HepG2 (cell line): ENCODE measurements around the gene RAB40C. TPM values are rescaled to one million over a fixed set of nuclear protein-coding genes. Genes with fewer than 3 reads are reported as not detected.

Source experiments
- ERF ChIP-seq: IDR thresholded peaks from 2 replicates; pipeline ENCODE4 v1.6.1; 2018; ENCODE audit warnings: missing biosample characterization, missing genetic modification reagents
- NFRKB ChIP-seq: fragments of 450-650 bp; IDR thresholded peaks from 2 replicates; pipeline ENCODE4 v1.6.1; 2017
- ZFAT ChIP-seq: sonication (generic); formaldehyde crosslinking; conservative IDR thresholded peaks from 2 replicates; pipeline ENCODE4 v1.8.1; 2023; ENCODE audit warnings: missing genetic modification reagents, inconsistent platforms
- ZNF33A ChIP-seq: sonication (generic); formaldehyde crosslinking; IDR thresholded peaks from 2 replicates; pipeline ENCODE4 v1.5.1; 2020; ENCODE audit warnings: missing genetic modification reagents, mild to moderate bottlenecking, moderate library complexity, borderline replicate concordance
- polyA plus RNA-seq, 8 experiments: library from polyadenylated mRNA; depleted of rRNA in 3 of 8; stranded (reverse) in 7 of 8; unstranded in 1 of 8; fragments of >200 nt; fragmentation: Illumina TruSeq in 4 of 8; extraction: Trizol in 4 of 8; gene quantifications; 2 replicates each; pipeline versions ENCODE4 v1.2.1 to v1.2.3, GENCODE V29; 2011 to 2016; ENCODE audit warnings: low read depth in 4 of 8, missing spikeins in 1 of 8, mixed read lengths in 1 of 8; ENCODE audit not compliant: insufficient read depth in 1 of 8
- total RNA-seq, 5 experiments: library from RNA; depleted of rRNA; stranded (reverse); fragments of >200 nt; fragmentation: Illumina TruSeq; extraction: Trizol; gene quantifications; 2 replicates each; pipeline ENCODE4 v1.2.3, GENCODE V29; 2016; ENCODE audit warnings: low read depth in 1 of 5
- TF ChIP-seq, protein P1 (sequence below): sonication (generic); formaldehyde crosslinking; IDR thresholded peaks from 2 replicates; pipeline ENCODE4 v1.4.0; 2020; ENCODE audit warnings: missing genetic modification reagents, mild to moderate bottlenecking, borderline replicate concordance
- TF ChIP-seq, protein P2 (sequence below), 2 experiments: sonication (generic) in 1 of 2; formaldehyde crosslinking in 1 of 2; IDR thresholded peaks; 2 replicates each; pipeline versions ENCODE4 v1.4.0 to v1.6.1; 2016 to 2020; ENCODE audit warnings: borderline replicate concordance in 1 of 2, low read depth in 1 of 2, mild to moderate bottlenecking in 1 of 2, missing genetic modification reagents in 1 of 2

The RAB40C gene
- total and polyA plus RNA-seq, 2 of the 13 experiments (the other 11 are each of a cell fraction or from before 2014, with no cell fraction given): 7.7 to 11.5 TPM

DNA sequence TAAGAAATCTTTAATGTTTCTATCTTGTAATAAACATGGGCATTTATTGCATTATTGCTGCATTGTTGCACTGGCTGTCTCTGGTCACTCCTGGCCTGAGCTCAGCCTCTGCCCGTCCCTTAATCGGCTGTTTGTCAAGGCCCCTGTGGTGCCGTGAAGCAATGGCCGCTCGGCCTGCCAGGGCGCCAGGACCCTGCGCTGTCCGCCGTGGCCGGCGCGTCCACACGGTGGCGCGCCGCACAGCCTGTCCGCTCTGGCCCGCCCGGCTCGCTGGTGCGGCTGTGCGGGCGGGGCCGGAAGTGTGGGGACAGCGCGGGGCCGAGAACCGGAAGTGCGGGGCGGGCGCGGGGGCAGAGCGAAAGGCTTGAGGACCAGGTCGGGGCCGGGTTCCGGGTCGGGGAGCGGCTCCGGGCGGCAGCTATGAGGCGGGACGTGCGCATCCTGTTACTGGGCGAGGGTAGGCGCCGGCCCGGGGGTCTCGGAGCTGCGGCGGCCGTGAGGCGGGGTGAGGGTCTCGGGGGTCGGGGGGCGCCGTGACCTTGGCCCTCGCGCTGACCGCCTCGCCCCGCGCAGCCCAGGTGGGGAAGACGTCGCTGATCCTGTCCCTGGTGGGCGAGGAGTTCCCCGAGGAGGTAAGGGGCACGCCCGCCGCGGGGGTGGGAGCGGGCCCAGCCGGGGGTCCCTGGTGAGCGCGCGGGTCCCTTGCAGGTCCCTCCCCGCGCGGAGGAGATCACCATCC, 78.1 kb downstream of the RAB40C start, which contains the start of gene RHOT2 (continued):
- TF ChIP-seq, protein P1, sequence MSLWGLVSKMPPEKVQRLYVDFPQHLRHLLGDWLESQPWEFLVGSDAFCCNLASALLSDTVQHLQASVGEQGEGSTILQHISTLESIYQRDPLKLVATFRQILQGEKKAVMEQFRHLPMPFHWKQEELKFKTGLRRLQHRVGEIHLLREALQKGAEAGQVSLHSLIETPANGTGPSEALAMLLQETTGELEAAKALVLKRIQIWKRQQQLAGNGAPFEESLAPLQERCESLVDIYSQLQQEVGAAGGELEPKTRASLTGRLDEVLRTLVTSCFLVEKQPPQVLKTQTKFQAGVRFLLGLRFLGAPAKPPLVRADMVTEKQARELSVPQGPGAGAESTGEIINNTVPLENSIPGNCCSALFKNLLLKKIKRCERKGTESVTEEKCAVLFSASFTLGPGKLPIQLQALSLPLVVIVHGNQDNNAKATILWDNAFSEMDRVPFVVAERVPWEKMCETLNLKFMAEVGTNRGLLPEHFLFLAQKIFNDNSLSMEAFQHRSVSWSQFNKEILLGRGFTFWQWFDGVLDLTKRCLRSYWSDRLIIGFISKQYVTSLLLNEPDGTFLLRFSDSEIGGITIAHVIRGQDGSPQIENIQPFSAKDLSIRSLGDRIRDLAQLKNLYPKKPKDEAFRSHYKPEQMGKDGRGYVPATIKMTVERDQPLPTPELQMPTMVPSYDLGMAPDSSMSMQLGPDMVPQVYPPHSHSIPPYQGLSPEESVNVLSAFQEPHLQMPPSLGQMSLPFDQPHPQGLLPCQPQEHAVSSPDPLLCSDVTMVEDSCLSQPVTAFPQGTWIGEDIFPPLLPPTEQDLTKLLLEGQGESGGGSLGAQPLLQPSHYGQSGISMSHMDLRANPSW (CRISPR knock-in tag): no peak
- no peak for TF ChIP-seq NFRKB
- TF ChIP-seq ZNF33A (CRISPR knock-in tag): no peak
- TF ChIP-seq ZFAT (CRISPR knock-in tag): no peak
- TF ChIP-seq, protein P2, sequence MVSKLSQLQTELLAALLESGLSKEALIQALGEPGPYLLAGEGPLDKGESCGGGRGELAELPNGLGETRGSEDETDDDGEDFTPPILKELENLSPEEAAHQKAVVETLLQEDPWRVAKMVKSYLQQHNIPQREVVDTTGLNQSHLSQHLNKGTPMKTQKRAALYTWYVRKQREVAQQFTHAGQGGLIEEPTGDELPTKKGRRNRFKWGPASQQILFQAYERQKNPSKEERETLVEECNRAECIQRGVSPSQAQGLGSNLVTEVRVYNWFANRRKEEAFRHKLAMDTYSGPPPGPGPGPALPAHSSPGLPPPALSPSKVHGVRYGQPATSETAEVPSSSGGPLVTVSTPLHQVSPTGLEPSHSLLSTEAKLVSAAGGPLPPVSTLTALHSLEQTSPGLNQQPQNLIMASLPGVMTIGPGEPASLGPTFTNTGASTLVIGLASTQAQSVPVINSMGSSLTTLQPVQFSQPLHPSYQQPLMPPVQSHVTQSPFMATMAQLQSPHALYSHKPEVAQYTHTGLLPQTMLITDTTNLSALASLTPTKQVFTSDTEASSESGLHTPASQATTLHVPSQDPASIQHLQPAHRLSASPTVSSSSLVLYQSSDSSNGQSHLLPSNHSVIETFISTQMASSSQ (IDR thresholded peaks at IDR 0.05; ENCODE audit: low read depth): no peak
- TF ChIP-seq, protein P2 (CRISPR knock-in tag; IDR thresholded peaks at IDR 0.05; ENCODE audit: borderline replicate concordance): peak; percentile 72
- peak; percentile 79 for TF ChIP-seq ERF
